Smooth muscle cell (in vitro differentiated cells): ENCODE results near the gene PRPH. TPM values are rescaled to one million over a fixed set of nuclear protein-coding genes. Genes with fewer than 3 reads are reported as not detected.
"Not testable (repeated sequence)": the region's sequence is repeated elsewhere in the genome, so short reads cannot be mapped to it uniquely, and the experiment has no call there.

Experiments
- DNase-seq: peaks from one replicate; lab custom pipeline; 2025; ENCODE audit not compliant: unreplicated experiment; lab: John Stamatoyannopoulos, UW
- H2AFZ ChIP-seq: fragments of 200-600 bp; sonication (generic); 2 replicates; pipeline ENCODE4 v1.6.0; 2016; ENCODE audit warnings: antibody characterized with exemption, low read depth, mild to moderate bottlenecking
- H3F3A ChIP-seq: fragments of 200-600 bp; sonication (generic); 2 replicates; pipeline ENCODE4 v1.6.0; 2017; ENCODE audit warnings: antibody characterized with exemption, low read depth
- H3K27ac ChIP-seq: fragments of 200-600 bp; sonication (generic); 2 replicates; pipeline ENCODE4 v1.5.1; 2016; ENCODE audit warnings: low read depth, mild to moderate bottlenecking
- H3K27me3 ChIP-seq: fragments of 200-600 bp; sonication (generic); 2 replicates; pipeline ENCODE4 v1.6.1; 2016; ENCODE audit warnings: low read depth, mild to moderate bottlenecking
- H3K36me3 ChIP-seq: fragments of 200-600 bp; sonication (generic); 2 replicates; pipeline ENCODE4 v1.5.1; 2016; ENCODE audit warnings: low read depth
- H3K4me1 ChIP-seq: fragments of 200-600 bp; sonication (generic); 2 replicates; pipeline ENCODE4 v1.5.1; 2016; ENCODE audit warnings: low read depth
- H3K4me2 ChIP-seq: fragments of 200-600 bp; sonication (generic); 2 replicates; pipeline ENCODE4 v1.6.0; 2016; ENCODE audit warnings: mild to moderate bottlenecking
- H3K4me3 ChIP-seq: fragments of 200-600 bp; sonication (generic); 2 replicates; pipeline ENCODE4 v1.5.1; 2016; ENCODE audit warnings: mild to moderate bottlenecking
- H3K79me2 ChIP-seq: fragments of 200-600 bp; sonication (generic); 2 replicates; pipeline ENCODE4 v1.6.0; 2016; ENCODE audit warnings: low read depth, mild to moderate bottlenecking
- H3K9ac ChIP-seq: fragments of 200-600 bp; sonication (generic); 2 replicates; pipeline ENCODE4 v1.6.0; 2016; ENCODE audit warnings: low read depth
- H3K9me3 ChIP-seq: fragments of 200-600 bp; sonication (generic); replicated peaks from 2 replicates; pipeline ENCODE4 v1.5.1; 2016; ENCODE audit warnings: low read depth
- H4K20me1 ChIP-seq: fragments of 200-600 bp; sonication (generic); 2 replicates; pipeline ENCODE4 v1.6.0; 2016; ENCODE audit warnings: low read depth
- WGBS: methylation state at CpG from one replicate; pipeline ENCODE4 v1.1.7; 2016; ENCODE audit warnings: low lambda C conversion rate; 5-methylcytosine and 5-hydroxymethylcytosine counted together
- polyA plus RNA-seq: library from polyadenylated mRNA; unstranded; fragments of >200 nt; fragmentation: Nextera tagmentation; extraction: Ambion mirVana; gene quantifications from 2 replicates; pipeline ENCODE4 v1.2.1, GENCODE V29; 2016
- total RNA-seq: library from RNA; depleted of rRNA; stranded (reverse); fragments of >200 nt; gene quantifications from 2 replicates; pipeline ENCODE4 v1.2.3, GENCODE V29; 2014
- TF ChIP-seq, protein P1 (sequence below): fragments of 200-600 bp; sonication (generic); IDR thresholded peaks from 2 replicates; pipeline ENCODE4 v1.5.1; 2017; ENCODE audit warnings: borderline replicate concordance, mild to moderate bottlenecking, antibody characterized with exemption; ENCODE audit not compliant: insufficient read depth, poor library complexity, severe bottlenecking

The PRPH gene
- total and polyA plus RNA-seq, 2 experiments from 2014 or later, result not detected

GRCh38 chr12:49314811-49315210 lies 19.9 kb downstream of the PRPH start:
- Histone ChIP-seq H2AFZ (no peak overlapping the region), H3K27me3 (peaks cover 3% of the 10 kb centered on the region), H3K27ac (no peak overlapping the region), H3K9ac (no peak overlapping the region), H4K20me1 (no peaks in the 10 kb centered on the region), H3K4me1 (no peaks in the 10 kb centered on the region), H3K4me2 (no peak overlapping the region), H3K36me3 (no peaks in the 10 kb centered on the region), H3F3A (no peaks in the 10 kb centered on the region), H3K4me3 (no peak overlapping the region), H3K9me3 (no peaks in the 10 kb centered on the region), H3K79me2 (no peaks in the 10 kb centered on the region)
- WGBS, result 81% methylated on average over 1 of the region's 1 CpG
- TF ChIP-seq, protein P1, sequence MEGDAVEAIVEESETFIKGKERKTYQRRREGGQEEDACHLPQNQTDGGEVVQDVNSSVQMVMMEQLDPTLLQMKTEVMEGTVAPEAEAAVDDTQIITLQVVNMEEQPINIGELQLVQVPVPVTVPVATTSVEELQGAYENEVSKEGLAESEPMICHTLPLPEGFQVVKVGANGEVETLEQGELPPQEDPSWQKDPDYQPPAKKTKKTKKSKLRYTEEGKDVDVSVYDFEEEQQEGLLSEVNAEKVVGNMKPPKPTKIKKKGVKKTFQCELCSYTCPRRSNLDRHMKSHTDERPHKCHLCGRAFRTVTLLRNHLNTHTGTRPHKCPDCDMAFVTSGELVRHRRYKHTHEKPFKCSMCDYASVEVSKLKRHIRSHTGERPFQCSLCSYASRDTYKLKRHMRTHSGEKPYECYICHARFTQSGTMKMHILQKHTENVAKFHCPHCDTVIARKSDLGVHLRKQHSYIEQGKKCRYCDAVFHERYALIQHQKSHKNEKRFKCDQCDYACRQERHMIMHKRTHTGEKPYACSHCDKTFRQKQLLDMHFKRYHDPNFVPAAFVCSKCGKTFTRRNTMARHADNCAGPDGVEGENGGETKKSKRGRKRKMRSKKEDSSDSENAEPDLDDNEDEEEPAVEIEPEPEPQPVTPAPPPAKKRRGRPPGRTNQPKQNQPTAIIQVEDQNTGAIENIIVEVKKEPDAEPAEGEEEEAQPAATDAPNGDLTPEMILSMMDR, result no peak
- DNase-seq, result no peak

DNA sequence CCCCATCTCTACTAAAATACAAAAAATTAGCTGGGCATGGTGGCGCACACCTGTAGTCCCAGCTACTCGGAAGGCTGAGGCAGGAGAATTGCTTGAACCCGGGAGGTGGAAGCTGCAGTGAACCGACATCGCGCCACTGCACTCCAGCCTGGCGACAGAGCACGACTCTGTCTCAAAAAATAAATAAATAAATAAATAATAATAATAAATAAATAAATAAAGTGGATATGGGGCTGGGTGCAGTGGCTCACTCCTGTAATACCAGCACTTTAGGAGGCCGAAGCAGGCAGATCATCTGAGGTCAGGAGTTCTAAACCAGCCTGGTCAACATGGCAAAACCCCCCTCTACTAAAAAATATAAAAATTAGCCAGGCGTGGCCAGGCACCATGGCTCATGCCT lies 22.2 kb downstream of the PRPH start:
- H2AFZ ChIP-seq, H3K4me3 ChIP-seq, H3K9me3 ChIP-seq, H3K79me2 ChIP-seq, H3K36me3 ChIP-seq, H3K27me3 ChIP-seq, H3K4me1 ChIP-seq, H3K27ac ChIP-seq, H3F3A ChIP-seq, H4K20me1 ChIP-seq, DNase-seq, H3K9ac ChIP-seq, H3K4me2 ChIP-seq: not testable (repeated sequence)
- WGBS, result 91% methylated on average over 10 of the region's 10 CpGs

DNA sequence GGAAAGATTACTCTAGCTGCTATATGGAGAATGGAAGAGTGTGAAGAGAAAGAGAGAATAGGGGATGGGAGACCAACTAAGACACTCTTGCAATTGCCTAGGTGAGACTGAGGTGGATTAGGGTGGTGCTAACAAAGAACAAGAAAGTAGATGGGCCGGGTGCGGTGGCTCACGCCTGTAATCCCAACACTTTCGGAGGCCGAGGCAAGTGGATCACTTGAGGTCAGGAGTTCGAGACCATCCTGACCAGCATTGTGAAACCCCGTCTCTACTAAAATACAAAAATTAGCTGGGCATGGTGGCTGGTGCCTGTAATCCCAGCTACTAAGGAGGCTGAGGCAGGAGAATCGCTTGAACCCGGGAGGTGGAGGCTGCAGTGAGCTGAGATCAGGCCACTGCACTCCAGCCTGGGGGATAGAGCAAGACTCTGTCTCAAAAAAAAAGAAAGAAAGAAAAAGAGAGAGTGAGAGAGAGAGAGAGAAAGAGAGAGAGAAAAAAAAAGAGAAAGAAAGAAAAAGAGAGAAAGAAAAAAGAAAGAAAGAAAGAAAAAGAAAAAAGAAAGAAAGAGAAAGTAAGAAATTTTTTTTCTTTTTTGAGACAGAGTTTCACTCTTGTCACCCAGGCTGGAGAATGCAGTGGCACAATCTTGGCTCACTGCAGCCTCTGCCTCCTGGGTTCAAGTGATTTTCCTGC lies 25.6 kb downstream of the PRPH start:
- not testable (repeated sequence) for H3K79me2 ChIP-seq, H4K20me1 ChIP-seq

DNA sequence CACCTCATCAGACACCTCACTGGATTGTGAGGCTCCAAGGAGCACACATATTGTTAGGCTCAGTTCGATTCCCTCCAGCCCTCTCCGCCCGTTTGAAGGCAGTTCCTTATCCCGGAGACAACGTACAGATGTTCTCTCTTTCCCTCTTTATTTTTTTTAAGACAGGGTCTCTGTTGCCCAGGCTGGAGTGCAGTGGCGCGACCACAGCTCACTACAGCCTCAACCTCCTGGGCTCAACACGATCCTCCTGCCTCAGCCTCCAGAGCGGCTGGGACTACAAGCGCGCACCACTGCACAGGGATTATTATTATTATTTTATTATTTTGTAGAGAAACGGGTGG lies 27.4 kb downstream of the PRPH start:
- 38% methylated on average over 12 of the region's 12 CpGs for WGBS
- Histone ChIP-seq H3K4me1 (peaks cover 7% of the 10 kb centered on the region), H3K27ac (no peak overlapping the region)

More for the DNA sequence above, 25.6 kb downstream of the PRPH start:
- not testable (repeated sequence) for H3K4me1 ChIP-seq, H3K9ac ChIP-seq, H3K4me2 ChIP-seq, H3K9me3 ChIP-seq, H3K36me3 ChIP-seq, H2AFZ ChIP-seq, DNase-seq, H3K27me3 ChIP-seq, H3K4me3 ChIP-seq, H3K27ac ChIP-seq, H3F3A ChIP-seq
- 97% methylated on average over 9 of the region's 9 CpGs for WGBS

More for the DNA sequence above, 27.4 kb downstream of the PRPH start:
- no peaks in the 10 kb centered on the region for H3K9me3 ChIP-seq
- peak overlapping the region; percentile 67 for H3K9ac ChIP-seq
- H3K36me3 ChIP-seq, result no peaks in the 10 kb centered on the region
- H2AFZ ChIP-seq, result peak overlapping the region; percentile 75
- DNase-seq, result no peak
- H3K27me3 ChIP-seq, result no peaks in the 10 kb centered on the region
- peak overlapping the region; percentile 89 for H3K4me2 ChIP-seq
- no peaks in the 10 kb centered on the region for H4K20me1 ChIP-seq
- no peaks in the 10 kb centered on the region for H3F3A ChIP-seq
- peaks cover 4% of the 10 kb centered on the region for H3K79me2 ChIP-seq
- TF ChIP-seq, protein P1, result no peak
- H3K4me3 ChIP-seq, result peak overlapping the region; percentile 66
